Upper lobe of left lung (tissue), 6 donors: Measurements from ENCODE around the gene GTSE1. TPM values are rescaled to one million over a fixed set of nuclear protein-coding genes. Genes with fewer than 3 reads are reported as not detected.

Source experiments
- ATAC-seq, 2 donors: fragments of 200-7000 bp; cut with Tn5 transposase; one replicate each; pipeline ENCODE4 v1.9.1; 2022; ENCODE audit warnings: mild to moderate bottlenecking in 2 of 2, moderate library complexity in 2 of 2; ENCODE audit not compliant: low FRiP score in 2 of 2
- DNase-seq, 2 donors: peaks; one replicate each; pipeline ENCODE4 v3.0.0-alpha.2; 2019 to 2020
- H3K27ac ChIP-seq, 4 donors: fragments of 200-600 bp; sonication (generic); one replicate each; pipeline ENCODE4 v1.5.1; 2016 to 2019
- H3K27me3 ChIP-seq, 4 donors: fragments of 200-600 bp; sonication (generic); one replicate each; pipeline ENCODE4 v1.5.1; 2017 to 2019
- H3K36me3 ChIP-seq, 4 donors: fragments of 200-600 bp; sonication (generic); one replicate each; pipeline ENCODE4 v1.5.1; 2016 to 2019
- H3K4me1 ChIP-seq, 4 donors: fragments of 200-600 bp; sonication (generic); one replicate each; pipeline ENCODE4 v1.5.1; 2018 to 2019
- H3K4me3 ChIP-seq, 4 donors: fragments of 200-600 bp; sonication (generic); one replicate each; pipeline ENCODE4 v1.5.1; 2017 to 2019; ENCODE audit warnings: mild to moderate bottlenecking in 2 of 4, moderate library complexity in 1 of 4
- H3K9me3 ChIP-seq, 4 donors: fragments of 200-600 bp; sonication (generic); one replicate each; pipeline ENCODE4 v1.5.1; 2018 to 2019
- EP300 ChIP-seq, 4 donors: sonication (generic); formaldehyde crosslinking; IDR thresholded peaks; one replicate each; pipeline ENCODE4 v1.5.1; 2017; ENCODE audit warnings: antibody characterized with exemption in 4 of 4, control low read depth in 2 of 4
- POLR2A ChIP-seq, 4 donors: fragments of 450-650 bp; IDR thresholded peaks; one replicate each; pipeline ENCODE4 v1.5.1; 2016 to 2017; ENCODE audit warnings: antibody characterized with exemption in 4 of 4, mild to moderate bottlenecking in 2 of 4
- POLR2AphosphoS5 ChIP-seq, 2 donors: sonication (generic); formaldehyde crosslinking; IDR thresholded peaks; one replicate each; pipeline ENCODE4 v1.5.1; 2017; ENCODE audit warnings: antibody characterized with exemption in 2 of 2
- WGBS, 2 donors: methylation state at CpG; one replicate each; pipeline ENCODE4 v1.1.5; 2017 to 2018; 5-methylcytosine and 5-hydroxymethylcytosine counted together
- total RNA-seq, 6 donors: library from RNA; depleted of rRNA in 4 of 6; stranded (reverse); fragments of >200 nt in 4 of 6; gene quantifications; one replicate each; pipeline versions ENCODE4 v1.1.0 to v1.2.1, GENCODE V29; 2016 to 2021
- TF ChIP-seq, protein P1 (sequence below), 6 experiments: fragments of 450-650 bp in 4 of 6; fragments of 200-600 bp in 2 of 6; sonication (generic) in 2 of 6; IDR thresholded peaks; one replicate each; pipeline ENCODE4 v1.5.1; 2016 to 2019; ENCODE audit warnings: antibody characterized with exemption in 6 of 6
- donor health status: DM: no; HTN: no; CAD: no; lungs with moderate emphysema.
- donor health status: DM: no; HTN: yes; CAD: no; lungs with severe emphysema.

The GTSE1 gene
- total RNA-seq, 6 donors from 2014 or later, result 0.30 to 4.4 (median 1.4) TPM; not detected in 1

GRCh38 chr22:46354993-46355305 lies 58.3 kb downstream of the GTSE1 start:
- ATAC-seq, result no peak
- 86% methylated on average over 6 of the region's 7 CpGs; no CpG with 5 or more reads in 1 of the 2 donors for WGBS, 2 donors
- no peaks in the 10 kb centered on the region for H3K27me3 ChIP-seq
- no peak overlapping the region for H3K4me3 ChIP-seq
- TF ChIP-seq POLR2A (IDR thresholded peaks at IDR 0.05), result no peak
- no peak for TF ChIP-seq EP300 (IDR thresholded peaks at IDR 0.05)
- no peak for TF ChIP-seq POLR2AphosphoS5 (IDR thresholded peaks at IDR 0.05)
- TF ChIP-seq, protein P1, sequence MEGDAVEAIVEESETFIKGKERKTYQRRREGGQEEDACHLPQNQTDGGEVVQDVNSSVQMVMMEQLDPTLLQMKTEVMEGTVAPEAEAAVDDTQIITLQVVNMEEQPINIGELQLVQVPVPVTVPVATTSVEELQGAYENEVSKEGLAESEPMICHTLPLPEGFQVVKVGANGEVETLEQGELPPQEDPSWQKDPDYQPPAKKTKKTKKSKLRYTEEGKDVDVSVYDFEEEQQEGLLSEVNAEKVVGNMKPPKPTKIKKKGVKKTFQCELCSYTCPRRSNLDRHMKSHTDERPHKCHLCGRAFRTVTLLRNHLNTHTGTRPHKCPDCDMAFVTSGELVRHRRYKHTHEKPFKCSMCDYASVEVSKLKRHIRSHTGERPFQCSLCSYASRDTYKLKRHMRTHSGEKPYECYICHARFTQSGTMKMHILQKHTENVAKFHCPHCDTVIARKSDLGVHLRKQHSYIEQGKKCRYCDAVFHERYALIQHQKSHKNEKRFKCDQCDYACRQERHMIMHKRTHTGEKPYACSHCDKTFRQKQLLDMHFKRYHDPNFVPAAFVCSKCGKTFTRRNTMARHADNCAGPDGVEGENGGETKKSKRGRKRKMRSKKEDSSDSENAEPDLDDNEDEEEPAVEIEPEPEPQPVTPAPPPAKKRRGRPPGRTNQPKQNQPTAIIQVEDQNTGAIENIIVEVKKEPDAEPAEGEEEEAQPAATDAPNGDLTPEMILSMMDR (IDR thresholded peaks at IDR 0.05), result no peak
- H3K27ac ChIP-seq, result no peak overlapping the region
- peaks cover 21 to 97% (median 77%) of the 10 kb centered on the region in 4 donors for H3K36me3 ChIP-seq
- peaks cover 0 to 11% (median 0%) of the 10 kb centered on the region in 4 donors for H3K4me1 ChIP-seq
- no peaks in the 10 kb centered on the region for H3K9me3 ChIP-seq
- DNase-seq, result no peak

DNA sequence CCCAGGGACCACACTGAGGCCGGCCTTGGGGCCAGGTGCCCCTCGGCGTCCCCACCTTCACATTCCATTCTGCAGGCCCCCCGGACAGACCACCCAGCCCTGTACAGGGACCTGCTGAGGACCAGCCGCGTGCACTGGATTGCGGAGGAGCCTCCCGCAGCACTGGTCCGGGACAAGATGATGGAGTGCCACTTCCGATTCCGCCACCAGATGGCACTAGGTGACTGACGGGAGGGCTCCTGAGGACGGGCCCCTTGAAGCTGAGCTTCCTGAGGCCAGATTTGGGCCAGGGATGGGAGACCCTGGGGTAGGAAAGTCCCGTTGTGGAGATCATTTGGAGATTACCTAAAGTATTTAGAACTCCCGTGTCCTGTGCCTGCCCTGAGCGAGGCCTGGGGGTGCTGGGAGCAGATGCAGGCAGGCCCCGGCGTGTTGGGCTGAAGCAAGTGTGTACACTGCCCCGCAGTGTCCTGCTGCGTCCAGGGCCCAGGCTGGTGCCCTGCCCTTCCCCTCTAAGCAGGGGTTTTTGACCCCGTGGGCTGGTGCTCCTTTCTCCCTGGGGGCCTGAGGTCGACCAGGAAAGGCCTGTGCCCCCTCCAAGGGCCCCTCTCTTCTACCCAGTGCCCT lies 58.8 kb downstream of the GTSE1 start:
- peak; percentile 19 to 46 for ATAC-seq
- Histone ChIP-seq H3K27me3 (no peaks in the 10 kb centered on the region), H3K36me3 (peaks cover 18 to 95% (median 72%) of the 10 kb centered on the region in 4 donors), H3K4me3 (no peak overlapping the region), H3K9me3 (no peaks in the 10 kb centered on the region), H3K27ac (peak overlapping the region in 1 of 4 donors; percentile 25), H3K4me1 (peaks cover 0 to 11% (median 0%) of the 10 kb centered on the region in 4 donors)
- TF ChIP-seq EP300 (IDR thresholded peaks at IDR 0.05), result no peak
- TF ChIP-seq, protein P1 (IDR thresholded peaks at IDR 0.05), result peak; percentile 59 to 84 (median 70)
- DNase-seq, result peak; percentile 56 to 60
- 56 to 73% methylated on average over 4 to 14 of the region's 22 CpGs for WGBS, 2 donors

GRCh38 chr22:46355996-46356471 lies 59.4 kb downstream of the GTSE1 start:
- H3K36me3 ChIP-seq, result peaks cover 13 to 90% (median 67%) of the 10 kb centered on the region in 4 donors
- no peaks in the 10 kb centered on the region for H3K9me3 ChIP-seq
- peak in 1 of 2 donors; percentile 73 for DNase-seq
- no peaks in the 10 kb centered on the region for H3K27me3 ChIP-seq
- ATAC-seq, result no peak
- peaks cover 0 to 11% (median 0%) of the 10 kb centered on the region in 4 donors for H3K4me1 ChIP-seq
- no peak overlapping the region for H3K4me3 ChIP-seq
- TF ChIP-seq, protein P1 (IDR thresholded peaks at IDR 0.05), result no peak
- no peak for TF ChIP-seq POLR2AphosphoS5 (IDR thresholded peaks at IDR 0.05)
- peak overlapping the region in 1 of 4 donors; percentile 25 for H3K27ac ChIP-seq
- WGBS, 2 donors, result 75 to 89% methylated on average over 9 to 10 of the region's 12 CpGs

- WGBS, 2 donors, result 93 to 95% methylated on average over 9 to 21 of the region's 23 CpGs
- H3K36me3 ChIP-seq, result peaks cover 10 to 83% (median 59%) of the 10 kb centered on the region in 4 donors
These were observed 60.1 kb downstream of the GTSE1 start for GRCh38 chr22:46356496-46357480.

More at GRCh38 chr22:46356496-46357480, 60.1 kb downstream of the GTSE1 start:
- DNase-seq (peak in 1 of 2 donors; percentile 72), ATAC-seq (no peak)
- H3K27me3 ChIP-seq, result no peaks in the 10 kb centered on the region
- H3K27ac ChIP-seq, result no peak overlapping the region
- peaks cover 0 to 11% (median 0%) of the 10 kb centered on the region in 4 donors for H3K4me1 ChIP-seq
- no peaks in the 10 kb centered on the region for H3K9me3 ChIP-seq
- no peak overlapping the region for H3K4me3 ChIP-seq
- TF ChIP-seq, protein P1 (IDR thresholded peaks at IDR 0.05), result no peak
- no peak for TF ChIP-seq POLR2A (IDR thresholded peaks at IDR 0.05)
- TF ChIP-seq EP300 (IDR thresholded peaks at IDR 0.05), result no peak
- TF ChIP-seq POLR2AphosphoS5 (IDR thresholded peaks at IDR 0.05), result no peak
